ENCODE measurements around the gene C16orf87.

DNA sequence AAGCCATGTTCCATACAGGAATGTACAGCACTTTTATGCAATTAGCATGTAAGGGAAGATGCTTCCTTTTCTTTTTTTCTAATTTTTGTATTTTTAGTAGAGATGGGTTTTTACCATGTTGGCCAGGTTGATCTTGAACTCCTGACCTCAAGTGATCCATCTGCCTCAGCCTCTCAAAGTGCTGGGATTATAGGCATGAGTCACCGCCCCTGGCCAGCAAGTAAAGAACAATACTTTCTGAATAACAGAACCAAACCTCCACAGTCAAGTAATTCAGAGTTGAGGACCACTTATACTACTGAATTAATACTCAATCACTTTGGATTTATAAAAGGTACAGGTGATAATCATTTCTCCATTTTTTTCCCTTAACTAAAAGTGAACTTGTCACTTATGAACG is 13.0 kb downstream of the C16orf87 start:
- TF ChIP-seq, protein P1, sequence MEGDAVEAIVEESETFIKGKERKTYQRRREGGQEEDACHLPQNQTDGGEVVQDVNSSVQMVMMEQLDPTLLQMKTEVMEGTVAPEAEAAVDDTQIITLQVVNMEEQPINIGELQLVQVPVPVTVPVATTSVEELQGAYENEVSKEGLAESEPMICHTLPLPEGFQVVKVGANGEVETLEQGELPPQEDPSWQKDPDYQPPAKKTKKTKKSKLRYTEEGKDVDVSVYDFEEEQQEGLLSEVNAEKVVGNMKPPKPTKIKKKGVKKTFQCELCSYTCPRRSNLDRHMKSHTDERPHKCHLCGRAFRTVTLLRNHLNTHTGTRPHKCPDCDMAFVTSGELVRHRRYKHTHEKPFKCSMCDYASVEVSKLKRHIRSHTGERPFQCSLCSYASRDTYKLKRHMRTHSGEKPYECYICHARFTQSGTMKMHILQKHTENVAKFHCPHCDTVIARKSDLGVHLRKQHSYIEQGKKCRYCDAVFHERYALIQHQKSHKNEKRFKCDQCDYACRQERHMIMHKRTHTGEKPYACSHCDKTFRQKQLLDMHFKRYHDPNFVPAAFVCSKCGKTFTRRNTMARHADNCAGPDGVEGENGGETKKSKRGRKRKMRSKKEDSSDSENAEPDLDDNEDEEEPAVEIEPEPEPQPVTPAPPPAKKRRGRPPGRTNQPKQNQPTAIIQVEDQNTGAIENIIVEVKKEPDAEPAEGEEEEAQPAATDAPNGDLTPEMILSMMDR (IDR thresholded peaks at IDR 0.05): no peak
- TF ChIP-seq POLR2A (IDR thresholded peaks at IDR 0.05): no peak
